ENCODE data around the gene PHKA1.
A peak's percentile ranks its signal among the peaks of the same experiment; 100 is the strongest.
"Not testable (repeated sequence)": the region's sequence is repeated elsewhere in the genome, so short reads cannot be mapped to it uniquely, and the experiment has no call there.

The PHKA1 gene

DNA sequence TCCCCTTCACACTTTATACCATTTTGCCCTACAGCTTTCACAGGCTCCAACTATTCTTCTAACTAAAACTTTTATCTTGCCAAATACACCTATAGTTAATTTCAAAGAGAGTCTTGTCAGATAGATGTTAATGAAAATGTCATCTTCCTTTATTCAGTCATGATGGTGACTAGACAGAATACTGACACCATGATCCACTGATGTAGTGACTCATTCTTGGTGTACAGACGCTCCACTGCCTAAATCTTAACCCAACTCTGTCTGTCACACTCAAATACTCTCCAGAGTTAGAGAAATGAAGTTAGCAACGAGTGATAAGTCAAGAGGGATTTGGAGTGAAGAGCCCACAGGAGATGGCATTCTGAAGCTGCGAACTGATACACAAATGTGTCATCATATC is 109.4 kb downstream of the PHKA1 start:
- no peak for DNase-seq (ENCODE audit: low read depth)
- no peak overlapping the region for H3K4me3 ChIP-seq (ENCODE audit: low read depth, low read length)
- no peak for TF ChIP-seq CTCF (conservative IDR thresholded peaks at IDR 0.05; ENCODE audit: low read depth, low read length)

DNA sequence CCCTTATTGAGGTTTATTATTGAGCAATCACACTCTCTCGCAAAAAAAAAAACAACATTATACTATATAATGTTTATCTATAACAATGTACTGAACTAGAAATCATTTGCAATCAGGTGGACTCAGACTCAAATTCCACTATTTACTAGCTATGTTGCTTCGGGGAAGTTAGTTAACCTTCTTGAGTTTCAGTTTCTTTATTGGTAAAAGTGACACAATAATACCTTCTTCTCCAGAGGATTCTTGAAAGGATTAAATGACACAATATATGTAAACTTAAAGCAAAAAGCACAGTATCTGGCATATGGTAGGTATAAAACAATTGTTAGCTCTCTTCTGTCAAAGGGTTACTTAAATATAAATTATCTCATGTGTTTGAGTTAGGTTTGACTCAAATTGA is 110.0 kb downstream of the PHKA1 start:
- no peak overlapping the region for H3K4me3 ChIP-seq (ENCODE audit: low read depth, low read length)
- no peak for DNase-seq (ENCODE audit: low read depth)
- no peak for TF ChIP-seq CTCF (conservative IDR thresholded peaks at IDR 0.05; ENCODE audit: low read depth, low read length)

- H3K4me3 ChIP-seq (ENCODE audit: low read depth, low read length); DNase-seq (ENCODE audit: low read depth): not testable (repeated sequence)
These were observed 123.1 kb downstream of the PHKA1 start for GRCh38 chrX:72591038-72591437.

- no peak overlapping the region for H3K4me3 ChIP-seq (ENCODE audit: low read depth, low read length)
- TF ChIP-seq CTCF (conservative IDR thresholded peaks at IDR 0.05; ENCODE audit: low read depth, low read length) = no peak
- DNase-seq (ENCODE audit: low read depth) = no peak
These were observed 129.9 kb downstream of the PHKA1 start for GRCh38 chrX:72584163-72584562.

GRCh38 chrX:72576141-72576894 is 137.8 kb downstream of the PHKA1 start:
- peak; percentile 79 for DNase-seq (ENCODE audit: low read depth)
- no peak overlapping the region for H3K4me3 ChIP-seq (ENCODE audit: low read depth, low read length)
- TF ChIP-seq CTCF (conservative IDR thresholded peaks at IDR 0.05; ENCODE audit: low read depth, low read length) = no peak

GRCh38 chrX:72573158-72573511 is 141.0 kb downstream of the PHKA1 start:
- H3K4me3 ChIP-seq (ENCODE audit: low read depth, low read length) = peak overlapping the region; percentile 48

More at GRCh38 chrX:72573158-72573511, 141.0 kb downstream of the PHKA1 start:
- DNase-seq (ENCODE audit: low read depth) = no peak
- peak; percentile 8 for TF ChIP-seq CTCF (conservative IDR thresholded peaks at IDR 0.05; ENCODE audit: low read depth, low read length)

Data from choroid plexus epithelial cell (primary cell).